ENCODE measurements around the gene KCTD2.

The KCTD2 gene

GRCh38 chr17:75078284-75079022 lies 31.4 kb downstream of the KCTD2 start:
- DNase-seq = no peak

- DNase-seq = no peak
Observed at GRCh38 chr17:75079023-75079373, 32.0 kb downstream of the KCTD2 start.

- DNase-seq = no peak
Observed at GRCh38 chr17:75081611-75082540, 34.9 kb downstream of the KCTD2 start.

- no peak for DNase-seq
Observed at GRCh38 chr17:75082683-75083082, 35.7 kb downstream of the KCTD2 start.

- no peak for DNase-seq
Observed at GRCh38 chr17:75084039-75084660, 37.1 kb downstream of the KCTD2 start.

GRCh38 chr17:75086496-75087181 lies 39.6 kb downstream of the KCTD2 start:
- DNase-seq = no peak

- no peak for DNase-seq
Observed at GRCh38 chr17:75087182-75087557, 40.1 kb downstream of the KCTD2 start.

GRCh38 chr17:75087558-75088453 lies 40.8 kb downstream of the KCTD2 start, which contains the start of gene SLC16A5:
TSS of gene SLC16A5 (plus strand) at chr17:75087954. CDS start at chr17:75093637, 5,683 bp downstream.
- DNase-seq = peak in 1 of 4 experiments; percentile 45

GRCh38 chr17:75088465-75089417 lies 41.7 kb downstream of the KCTD2 start:
- no peak for DNase-seq

- no peak for DNase-seq
Observed at GRCh38 chr17:75090871-75091854, 44.1 kb downstream of the KCTD2 start.

GRCh38 chr17:75091855-75092327 lies 44.9 kb downstream of the KCTD2 start:
- no peak for DNase-seq

- DNase-seq = no peak
Observed at GRCh38 chr17:75093548-75094158, 46.6 kb downstream of the KCTD2 start.

- no peak for DNase-seq
Observed at GRCh38 chr17:75094871-75095399, 47.9 kb downstream of the KCTD2 start.

GRCh38 chr17:75096082-75096625 lies 49.1 kb downstream of the KCTD2 start:
- DNase-seq = no peak

- no peak for DNase-seq
Observed at GRCh38 chr17:75097865-75098264, 50.8 kb downstream of the KCTD2 start.

- DNase-seq = no peak
Observed at GRCh38 chr17:75098861-75099260, 51.8 kb downstream of the KCTD2 start.

- no peak for DNase-seq
Observed at GRCh38 chr17:75099881-75100595, 53.0 kb downstream of the KCTD2 start.
